ENCODE data around the gene ULK4. TPM values are rescaled to one million over a fixed set of nuclear protein-coding genes. Genes with fewer than 3 reads are reported as not detected.

ULK4 gene
- total RNA-seq, 4 donors from 2014 or later: 2.0 to 3.0 (median 2.3) TPM

DNA sequence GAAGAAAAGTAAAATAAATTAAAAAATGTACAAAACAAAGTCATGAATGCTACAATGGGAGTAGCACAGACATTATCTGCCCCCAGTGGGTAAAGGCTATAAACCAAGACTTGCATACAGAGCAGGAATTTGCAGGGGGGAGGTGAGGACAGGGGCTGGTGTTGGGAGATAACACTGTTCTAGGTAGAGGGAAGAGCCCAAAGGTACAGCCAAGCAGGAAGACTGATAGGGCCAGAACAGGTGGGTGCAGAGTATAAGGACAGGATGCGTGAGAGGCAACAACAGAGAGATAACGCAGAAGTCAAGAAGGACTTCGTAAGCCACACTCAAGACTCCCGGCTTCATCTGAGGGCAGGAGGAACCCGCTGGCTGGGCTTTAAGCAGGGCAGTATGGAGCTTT lies 616.1 kb downstream of the ULK4 start:
- in situ Hi-C loops (cut with MboI; ENCODE audit: low sequenced_read_pairs in 4 of 4): no loop called here
- no peak overlapping the region for H3K4me3 ChIP-seq
- H3K4me1 ChIP-seq: no peaks in the 10 kb centered on the region
- no peaks in the 10 kb centered on the region for H3K36me3 ChIP-seq
- no peak for ATAC-seq
- DNase-seq: no peak
- no peak overlapping the region for H3K27ac ChIP-seq
- H3K27me3 ChIP-seq: no peaks in the 10 kb centered on the region
- H3K9me3 ChIP-seq: no peaks in the 10 kb centered on the region
- intact Hi-C loops (cut with DNase I; ENCODE audit: low total_unique reads): no loop called here
- TF ChIP-seq POLR2A (IDR thresholded peaks at IDR 0.05): no peak
- TF ChIP-seq, protein P1, sequence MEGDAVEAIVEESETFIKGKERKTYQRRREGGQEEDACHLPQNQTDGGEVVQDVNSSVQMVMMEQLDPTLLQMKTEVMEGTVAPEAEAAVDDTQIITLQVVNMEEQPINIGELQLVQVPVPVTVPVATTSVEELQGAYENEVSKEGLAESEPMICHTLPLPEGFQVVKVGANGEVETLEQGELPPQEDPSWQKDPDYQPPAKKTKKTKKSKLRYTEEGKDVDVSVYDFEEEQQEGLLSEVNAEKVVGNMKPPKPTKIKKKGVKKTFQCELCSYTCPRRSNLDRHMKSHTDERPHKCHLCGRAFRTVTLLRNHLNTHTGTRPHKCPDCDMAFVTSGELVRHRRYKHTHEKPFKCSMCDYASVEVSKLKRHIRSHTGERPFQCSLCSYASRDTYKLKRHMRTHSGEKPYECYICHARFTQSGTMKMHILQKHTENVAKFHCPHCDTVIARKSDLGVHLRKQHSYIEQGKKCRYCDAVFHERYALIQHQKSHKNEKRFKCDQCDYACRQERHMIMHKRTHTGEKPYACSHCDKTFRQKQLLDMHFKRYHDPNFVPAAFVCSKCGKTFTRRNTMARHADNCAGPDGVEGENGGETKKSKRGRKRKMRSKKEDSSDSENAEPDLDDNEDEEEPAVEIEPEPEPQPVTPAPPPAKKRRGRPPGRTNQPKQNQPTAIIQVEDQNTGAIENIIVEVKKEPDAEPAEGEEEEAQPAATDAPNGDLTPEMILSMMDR (IDR thresholded peaks at IDR 0.05 in 4 of 5, conservative IDR thresholded peaks at IDR 0.05 in 1 of 5): no peak

DNA sequence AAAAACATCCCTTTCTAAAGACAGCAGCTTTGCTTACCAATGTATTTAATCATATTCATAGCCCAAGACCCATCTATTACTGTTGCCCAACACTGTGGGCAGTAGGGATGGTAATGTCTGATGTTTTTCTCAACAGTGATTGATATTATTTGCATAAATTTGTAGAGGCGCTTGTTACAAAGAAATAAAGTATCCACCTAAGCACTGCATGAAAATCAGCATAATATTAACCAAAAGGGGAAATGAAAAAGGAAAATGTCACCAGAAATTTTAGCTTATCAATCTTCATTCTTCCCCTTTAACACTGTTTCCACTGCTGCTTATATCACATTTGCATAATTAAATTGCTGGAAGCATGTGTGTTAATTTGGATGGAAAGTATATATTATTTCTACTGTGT lies 622.1 kb downstream of the ULK4 start:
- intact Hi-C loops (cut with DNase I; ENCODE audit: low total_unique reads) (no loop called here), in situ Hi-C loops (cut with MboI; ENCODE audit: low sequenced_read_pairs in 4 of 4) (no loop called here)
- Histone ChIP-seq H3K4me1 (no peaks in the 10 kb centered on the region), H3K36me3 (no peaks in the 10 kb centered on the region), H3K27ac (no peak overlapping the region), H3K9me3 (no peaks in the 10 kb centered on the region), H3K4me3 (no peak overlapping the region), H3K27me3 (no peaks in the 10 kb centered on the region)
- DNase-seq: no peak
- no peak for TF ChIP-seq POLR2A (IDR thresholded peaks at IDR 0.05)
- TF ChIP-seq, protein P1 (IDR thresholded peaks at IDR 0.05 in 4 of 5, conservative IDR thresholded peaks at IDR 0.05 in 1 of 5): no peak
- no peak for ATAC-seq

DNA sequence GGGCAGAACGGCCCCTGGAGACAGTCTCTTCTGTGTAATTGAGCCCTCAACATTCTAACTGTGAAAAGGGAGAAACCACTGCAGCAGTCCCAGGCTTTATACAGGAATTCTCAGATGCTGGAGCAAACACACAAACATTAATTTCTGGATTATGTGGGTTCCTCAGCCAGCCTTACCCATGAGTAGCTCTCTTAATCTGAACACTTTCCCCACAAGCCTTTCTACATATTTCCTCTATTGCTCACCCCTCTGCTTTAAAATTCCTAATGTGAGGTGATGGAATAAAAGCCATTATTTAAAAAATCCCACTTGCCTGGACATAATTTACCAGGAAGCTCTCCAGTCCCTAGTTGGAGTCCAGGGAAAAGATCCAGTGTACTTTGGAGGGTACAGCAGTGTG lies 623.6 kb downstream of the ULK4 start:
- intact Hi-C loops (cut with DNase I; ENCODE audit: low total_unique reads) (no loop called here), in situ Hi-C loops (cut with MboI; ENCODE audit: low sequenced_read_pairs in 4 of 4) (no loop called here)
- no peak for TF ChIP-seq POLR2A (IDR thresholded peaks at IDR 0.05)
- TF ChIP-seq, protein P1 (IDR thresholded peaks at IDR 0.05 in 4 of 5, conservative IDR thresholded peaks at IDR 0.05 in 1 of 5): no peak
- H3K4me1 ChIP-seq: no peaks in the 10 kb centered on the region
- H3K36me3 ChIP-seq: no peaks in the 10 kb centered on the region
- H3K4me3 ChIP-seq: no peak overlapping the region
- no peak overlapping the region for H3K27ac ChIP-seq
- DNase-seq (no peak), ATAC-seq (no peak)
- H3K27me3 ChIP-seq: no peaks in the 10 kb centered on the region
- no peaks in the 10 kb centered on the region for H3K9me3 ChIP-seq

DNA sequence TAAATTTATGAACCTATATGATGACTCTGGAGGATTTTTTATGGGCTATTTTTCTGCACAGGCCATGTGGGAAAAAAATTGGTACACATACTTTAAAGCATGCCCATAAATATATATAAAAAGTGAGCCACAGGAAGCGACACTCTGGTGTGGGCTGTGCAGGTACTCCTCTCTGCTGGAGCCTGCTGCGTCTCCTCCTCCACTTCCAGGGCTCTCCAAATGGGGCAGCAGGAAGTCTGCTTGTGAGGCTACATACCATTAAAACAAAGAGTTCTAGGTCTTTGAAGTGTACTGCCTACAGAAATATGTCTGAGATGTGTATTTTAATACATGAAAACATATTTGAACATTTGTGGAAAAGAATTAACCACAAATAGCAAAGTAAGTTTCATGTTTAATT lies 627.5 kb downstream of the ULK4 start:
- Histone ChIP-seq H3K27ac (no peak overlapping the region), H3K4me1 (no peaks in the 10 kb centered on the region), H3K27me3 (no peaks in the 10 kb centered on the region), H3K36me3 (no peaks in the 10 kb centered on the region), H3K9me3 (no peaks in the 10 kb centered on the region), H3K4me3 (no peak overlapping the region)
- ATAC-seq (no peak), DNase-seq (no peak)
- in situ Hi-C loops (cut with MboI; ENCODE audit: low sequenced_read_pairs in 4 of 4): no loop called here
- TF ChIP-seq, protein P1 (IDR thresholded peaks at IDR 0.05 in 4 of 5, conservative IDR thresholded peaks at IDR 0.05 in 1 of 5): no peak
- TF ChIP-seq POLR2A (IDR thresholded peaks at IDR 0.05): no peak
- intact Hi-C loops (cut with DNase I; ENCODE audit: low total_unique reads): no loop called here

DNA sequence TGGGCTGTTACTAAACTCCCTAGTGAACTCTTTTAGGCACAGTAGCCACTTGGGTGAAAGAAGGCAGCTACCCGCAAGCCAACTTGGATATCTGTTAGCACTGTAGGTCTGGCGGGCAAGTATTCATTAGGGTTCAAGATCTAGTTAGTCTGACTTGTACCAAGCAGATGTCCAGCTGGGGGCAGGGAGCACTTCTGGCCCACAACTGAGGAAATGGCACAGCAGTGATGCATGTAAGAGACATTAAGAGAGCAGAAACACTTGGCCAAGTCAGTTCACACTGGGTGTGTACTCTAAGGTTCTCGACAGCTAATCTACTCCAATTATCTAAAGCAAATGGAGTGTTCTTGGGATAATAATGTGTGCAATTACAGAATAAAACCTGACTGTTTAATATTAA lies 630.9 kb downstream of the ULK4 start:
- in situ Hi-C loops (cut with MboI; ENCODE audit: low sequenced_read_pairs in 4 of 4): no loop called here
- DNase-seq (no peak), ATAC-seq (no peak)
- H3K36me3 ChIP-seq: no peaks in the 10 kb centered on the region
- no peak overlapping the region for H3K27ac ChIP-seq
- H3K9me3 ChIP-seq: no peaks in the 10 kb centered on the region
- H3K4me1 ChIP-seq: no peaks in the 10 kb centered on the region
- no peak overlapping the region for H3K4me3 ChIP-seq
- intact Hi-C loops (cut with DNase I; ENCODE audit: low total_unique reads): no loop called here
- H3K27me3 ChIP-seq: no peaks in the 10 kb centered on the region
- TF ChIP-seq, protein P1 (IDR thresholded peaks at IDR 0.05 in 4 of 5, conservative IDR thresholded peaks at IDR 0.05 in 1 of 5): no peak
- TF ChIP-seq POLR2A (IDR thresholded peaks at IDR 0.05): no peak

Data from gastrocnemius medialis (tissue), 4 donors.